Tibial nerve (tissue), 4 donors: ENCODE results near the gene NINJ2. TPM values are rescaled to one million over a fixed set of nuclear protein-coding genes. Genes with fewer than 3 reads are reported as not detected.

ENCODE experiments used
- DNase-seq, 2 donors: peaks; one replicate each; pipeline ENCODE4 v3.0.0-alpha.2; 2019; ENCODE audit warnings: low spot score in 2 of 2
- H3K27ac ChIP-seq, 4 donors: fragments of 200-600 bp; sonication (generic) in 3 of 4; one replicate each; pipeline ENCODE4 v1.5.1; 2017 to 2019; ENCODE audit warnings: mild to moderate bottlenecking in 1 of 4
- H3K27me3 ChIP-seq, 2 donors: fragments of 200-600 bp; sonication (generic) in 1 of 2; one replicate each; pipeline versions ENCODE4 v1.5.1 to v1.6.0; 2017 to 2019
- H3K36me3 ChIP-seq, 3 donors: fragments of 200-600 bp; sonication (generic); one replicate each; pipeline ENCODE4 v1.5.1; 2018 to 2019
- H3K4me1 ChIP-seq, 4 donors: fragments of 200-600 bp; sonication (generic) in 3 of 4; one replicate each; pipeline ENCODE4 v1.5.1; 2017 to 2019
- H3K4me3 ChIP-seq, 4 donors: fragments of 200-600 bp; sonication (generic) in 3 of 4; one replicate each; pipeline ENCODE4 v1.5.1; 2017 to 2019; ENCODE audit warnings: mild to moderate bottlenecking in 1 of 4, moderate library complexity in 1 of 4
- H3K9me3 ChIP-seq, 4 donors: fragments of 200-600 bp; sonication (generic) in 3 of 4; one replicate each; pipeline ENCODE4 v1.5.1; 2017 to 2019
- EP300 ChIP-seq, 2 donors: sonication (generic); formaldehyde crosslinking; IDR thresholded peaks; one replicate each; pipeline ENCODE4 v1.6.1; 2017; ENCODE audit warnings: antibody characterized with exemption in 2 of 2, mild to moderate bottlenecking in 1 of 2
- POLR2A ChIP-seq, 2 donors: fragments of 450-650 bp; IDR thresholded peaks; one replicate each; pipeline ENCODE4 v1.6.1; 2017; ENCODE audit warnings: antibody characterized with exemption in 2 of 2, mild to moderate bottlenecking in 2 of 2, moderate library complexity in 2 of 2
- WGBS, 2 donors: methylation state at CpG; one replicate each; pipeline ENCODE4 v1.1.5; 2018; 5-methylcytosine and 5-hydroxymethylcytosine counted together
- total RNA-seq, 4 donors: library from RNA; depleted of rRNA; stranded (reverse); fragments of >200 nt; gene quantifications; one replicate each; pipeline ENCODE4 v1.1.0, GENCODE V29; 2016
- TF ChIP-seq, protein P1 (sequence below), 5 experiments: fragments of 200-600 bp in 3 of 5; fragments of 450-650 bp in 2 of 5; sonication (generic) in 3 of 5; IDR thresholded peaks; one replicate each; pipeline ENCODE4 v1.5.1; 2016 to 2019; ENCODE audit warnings: antibody characterized with exemption in 5 of 5, mild to moderate bottlenecking in 3 of 5, moderate library complexity in 2 of 5

Gene NINJ2
- total RNA-seq, 4 donors from 2014 or later: 8.4 to 17.7 (median 12.6) TPM

DNA sequence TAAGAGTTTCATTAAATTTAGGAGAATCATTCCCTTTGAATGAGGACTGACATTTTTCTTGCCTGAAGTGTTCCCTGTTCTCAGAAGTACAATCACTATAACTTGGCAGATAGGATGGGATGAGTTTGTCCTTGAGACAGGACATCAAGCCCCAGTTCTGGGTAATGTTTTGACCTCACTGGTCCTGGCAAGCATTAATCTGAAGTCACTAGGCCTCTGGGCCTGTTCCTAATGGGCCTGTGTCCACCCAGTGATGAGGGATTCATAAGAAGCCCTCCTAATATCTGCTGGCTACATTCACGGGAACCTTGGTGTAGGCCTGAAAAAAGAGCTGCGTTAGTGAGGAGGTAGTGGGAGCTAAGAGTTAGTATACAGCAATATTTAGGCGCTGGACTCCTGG lies 37.2 kb downstream of the NINJ2 start:
- no peak for DNase-seq
- Histone ChIP-seq H3K4me3 (no peak overlapping the region), H3K27ac (no peak overlapping the region), H3K36me3 (no peaks in the 10 kb centered on the region), H3K4me1 (peaks cover 0 to 11% (median 0%) of the 10 kb centered on the region in 4 donors), H3K9me3 (no peaks in the 10 kb centered on the region), H3K27me3 (no peaks in the 10 kb centered on the region)
- no peak for TF ChIP-seq POLR2A (IDR thresholded peaks at IDR 0.05)
- TF ChIP-seq, protein P1, sequence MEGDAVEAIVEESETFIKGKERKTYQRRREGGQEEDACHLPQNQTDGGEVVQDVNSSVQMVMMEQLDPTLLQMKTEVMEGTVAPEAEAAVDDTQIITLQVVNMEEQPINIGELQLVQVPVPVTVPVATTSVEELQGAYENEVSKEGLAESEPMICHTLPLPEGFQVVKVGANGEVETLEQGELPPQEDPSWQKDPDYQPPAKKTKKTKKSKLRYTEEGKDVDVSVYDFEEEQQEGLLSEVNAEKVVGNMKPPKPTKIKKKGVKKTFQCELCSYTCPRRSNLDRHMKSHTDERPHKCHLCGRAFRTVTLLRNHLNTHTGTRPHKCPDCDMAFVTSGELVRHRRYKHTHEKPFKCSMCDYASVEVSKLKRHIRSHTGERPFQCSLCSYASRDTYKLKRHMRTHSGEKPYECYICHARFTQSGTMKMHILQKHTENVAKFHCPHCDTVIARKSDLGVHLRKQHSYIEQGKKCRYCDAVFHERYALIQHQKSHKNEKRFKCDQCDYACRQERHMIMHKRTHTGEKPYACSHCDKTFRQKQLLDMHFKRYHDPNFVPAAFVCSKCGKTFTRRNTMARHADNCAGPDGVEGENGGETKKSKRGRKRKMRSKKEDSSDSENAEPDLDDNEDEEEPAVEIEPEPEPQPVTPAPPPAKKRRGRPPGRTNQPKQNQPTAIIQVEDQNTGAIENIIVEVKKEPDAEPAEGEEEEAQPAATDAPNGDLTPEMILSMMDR (IDR thresholded peaks at IDR 0.05): no peak
- TF ChIP-seq EP300 (IDR thresholded peaks at IDR 0.05): no peak
- WGBS, 2 donors: 93 to 97% methylated on average over 3 of the region's 3 CpGs

DNA sequence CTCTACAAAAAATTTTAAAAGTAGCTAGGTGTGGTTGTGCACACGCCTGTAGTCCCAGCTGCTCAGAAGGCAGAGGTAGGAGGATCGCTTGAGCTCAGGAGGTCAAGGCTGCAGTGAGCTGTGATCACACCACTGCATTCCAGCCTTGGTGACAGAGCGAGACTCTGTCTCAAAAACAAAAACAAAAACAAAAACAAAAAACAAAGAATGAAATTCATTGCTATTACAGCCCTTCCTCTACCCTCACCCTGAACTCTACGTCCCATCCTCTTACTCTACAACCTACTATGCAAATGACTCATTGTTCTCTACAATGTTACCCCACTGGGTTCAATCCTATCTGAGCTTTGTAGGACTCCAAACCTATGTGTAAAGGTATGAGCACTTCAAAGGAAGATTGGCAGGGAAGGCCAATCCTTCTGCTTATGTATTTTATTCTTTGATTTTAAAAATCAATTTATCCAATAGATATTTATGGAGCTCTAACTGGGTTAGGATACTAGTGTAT lies 39.3 kb downstream of the NINJ2 start:
- no peak for DNase-seq
- no peak for TF ChIP-seq EP300 (IDR thresholded peaks at IDR 0.05)
- no peaks in the 10 kb centered on the region for H3K36me3 ChIP-seq
- WGBS, 2 donors: 79% methylated on average over 4 of the region's 4 CpGs
- H3K27ac ChIP-seq: no peak overlapping the region
- H3K27me3 ChIP-seq: no peaks in the 10 kb centered on the region
- H3K4me1 ChIP-seq: no peaks in the 10 kb centered on the region
- no peak overlapping the region for H3K4me3 ChIP-seq
- H3K9me3 ChIP-seq: no peaks in the 10 kb centered on the region

DNA sequence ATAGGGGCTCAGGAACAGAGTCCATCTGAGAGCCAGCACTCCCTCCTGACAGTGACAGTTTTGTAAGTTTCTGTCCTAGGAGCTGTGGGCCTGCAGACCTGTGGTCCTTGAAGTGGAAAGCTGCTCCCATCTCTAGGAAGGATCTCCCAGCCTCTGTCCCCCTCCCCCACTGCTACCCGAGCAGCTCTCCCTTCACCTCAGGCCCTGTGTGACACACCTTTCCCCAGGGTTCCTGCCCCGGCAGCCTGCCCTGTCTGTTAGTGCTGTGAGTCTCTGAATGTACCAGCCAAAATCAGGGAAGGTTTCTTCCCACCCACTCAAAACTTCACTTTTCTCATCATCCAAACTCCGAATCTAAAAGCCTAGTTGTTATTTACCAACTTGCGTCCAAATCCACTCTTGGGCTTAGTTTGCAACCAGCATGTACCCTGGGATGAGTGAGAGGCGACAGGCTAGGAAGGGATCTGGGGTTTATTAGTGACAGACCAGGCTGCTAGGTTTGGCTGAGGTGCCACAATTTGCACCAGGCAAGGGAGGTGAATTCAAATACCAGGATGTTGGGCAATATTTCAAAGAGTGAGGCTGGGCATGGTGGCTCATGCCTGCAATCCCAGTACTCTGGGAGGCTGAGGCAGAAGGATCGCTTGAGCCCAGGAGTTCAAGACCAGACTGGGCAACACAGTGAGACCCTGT lies 39.9 kb downstream of the NINJ2 start:
- Histone ChIP-seq H3K4me1 (no peaks in the 10 kb centered on the region), H3K4me3 (no peak overlapping the region), H3K36me3 (no peaks in the 10 kb centered on the region), H3K9me3 (no peaks in the 10 kb centered on the region), H3K27ac (peak overlapping the region in 1 of 4 donors; percentile 40), H3K27me3 (no peaks in the 10 kb centered on the region)
- TF ChIP-seq POLR2A (IDR thresholded peaks at IDR 0.05): no peak
- no peak for TF ChIP-seq EP300 (IDR thresholded peaks at IDR 0.05)
- TF ChIP-seq, protein P1 (IDR thresholded peaks at IDR 0.05): no peak
- WGBS, 2 donors: 74 to 81% methylated on average over 6 of the region's 6 CpGs
- no peak for DNase-seq

DNA sequence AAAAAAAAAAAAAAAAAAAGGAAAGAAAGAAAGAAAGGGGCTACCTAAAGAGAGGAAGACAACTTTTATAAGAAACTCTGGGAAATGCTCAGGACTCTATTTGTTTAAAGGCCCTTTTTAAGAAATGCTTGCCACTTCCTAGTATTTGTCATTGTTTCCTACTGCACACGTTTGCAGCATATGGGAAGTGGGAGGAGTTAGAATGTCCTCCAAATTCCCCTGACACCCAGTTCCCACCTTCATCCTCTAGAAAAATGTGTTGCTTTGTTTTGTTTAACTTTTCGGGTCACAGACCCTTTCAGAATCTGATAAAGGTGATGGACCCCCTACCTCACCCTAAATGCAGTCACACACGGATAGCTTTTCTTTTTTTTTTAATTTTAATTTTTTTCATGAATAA lies 40.8 kb downstream of the NINJ2 start:
- Histone ChIP-seq H3K4me1 (no peaks in the 10 kb centered on the region), H3K27ac (peak overlapping the region in 1 of 4 donors; percentile 40), H3K9me3 (no peaks in the 10 kb centered on the region), H3K36me3 (no peaks in the 10 kb centered on the region), H3K27me3 (no peaks in the 10 kb centered on the region), H3K4me3 (no peak overlapping the region)
- DNase-seq: no peak
- TF ChIP-seq POLR2A (IDR thresholded peaks at IDR 0.05) (no peak), EP300 (IDR thresholded peaks at IDR 0.05) (peak in 1 of 2 donors; percentile 55)
- 51 to 57% methylated on average over 3 of the region's 3 CpGs for WGBS, 2 donors

DNA sequence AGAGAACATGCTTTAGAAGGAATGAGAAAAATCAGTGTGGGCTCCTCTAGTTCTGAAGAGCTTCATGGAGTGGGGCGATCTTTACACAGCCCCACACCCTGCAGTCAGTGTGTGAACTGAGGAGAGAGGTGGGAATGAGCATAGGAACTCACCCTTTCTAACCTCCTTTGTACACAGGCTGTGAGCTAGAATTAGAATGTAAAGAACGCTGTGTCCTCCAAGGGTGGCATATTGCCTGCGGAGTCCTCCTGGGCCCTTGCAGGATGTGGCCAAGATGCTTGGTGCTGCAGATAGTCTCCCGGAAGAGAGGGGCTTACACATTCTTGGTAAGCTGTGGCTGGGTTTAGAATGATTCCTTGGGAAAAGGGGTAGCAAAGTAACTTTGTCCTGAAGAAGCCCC lies 43.9 kb downstream of the NINJ2 start:
- Histone ChIP-seq H3K27me3 (no peaks in the 10 kb centered on the region), H3K36me3 (no peaks in the 10 kb centered on the region), H3K4me1 (peaks cover 0 to 14% (median 0%) of the 10 kb centered on the region in 4 donors), H3K4me3 (no peak overlapping the region), H3K27ac (no peak overlapping the region), H3K9me3 (no peaks in the 10 kb centered on the region)
- no peak for DNase-seq
- TF ChIP-seq POLR2A (IDR thresholded peaks at IDR 0.05) (no peak), EP300 (IDR thresholded peaks at IDR 0.05) (no peak)
- TF ChIP-seq, protein P1 (IDR thresholded peaks at IDR 0.05): no peak
- WGBS, 2 donors: 71 to 93% methylated on average over 4 of the region's 4 CpGs

DNA sequence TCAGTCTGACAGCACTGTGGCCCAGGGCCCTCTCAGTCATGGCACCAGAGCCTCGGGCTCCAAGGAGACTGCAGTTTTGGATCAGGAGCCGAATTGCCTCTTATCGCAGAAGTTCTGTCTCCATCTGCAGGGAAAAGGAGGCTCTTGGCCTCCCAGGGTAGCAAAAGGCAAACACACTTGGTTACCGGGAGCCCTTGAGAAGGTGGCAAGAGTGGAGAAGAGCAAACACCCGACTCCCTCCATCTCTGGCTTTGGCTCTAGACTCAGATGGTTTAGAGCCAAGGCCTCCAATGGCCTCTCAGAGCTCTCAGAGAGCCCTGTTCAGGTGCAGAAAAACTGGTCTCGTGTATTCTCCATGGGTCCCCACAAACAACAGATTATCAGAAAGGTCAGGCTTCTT lies 44.6 kb downstream of the NINJ2 start:
- no peaks in the 10 kb centered on the region for H3K36me3 ChIP-seq
- TF ChIP-seq EP300 (IDR thresholded peaks at IDR 0.05) (no peak), POLR2A (IDR thresholded peaks at IDR 0.05) (no peak)
- TF ChIP-seq, protein P1 (IDR thresholded peaks at IDR 0.05): no peak
- H3K4me1 ChIP-seq: peaks cover 0 to 14% (median 0%) of the 10 kb centered on the region in 4 donors
- no peak for DNase-seq
- no peaks in the 10 kb centered on the region for H3K9me3 ChIP-seq
- H3K27me3 ChIP-seq: no peaks in the 10 kb centered on the region
- H3K4me3 ChIP-seq: no peak overlapping the region
- H3K27ac ChIP-seq: no peak overlapping the region
- 77 to 91% methylated on average over 6 of the region's 6 CpGs for WGBS, 2 donors
